HepG2 (cell line): ENCODE measurements around the gene HOXD9. TPM values are rescaled to one million over a fixed set of nuclear protein-coding genes. Genes with fewer than 3 reads are reported as not detected.

ENCODE experiments used
- ATAC-seq: fragments of 200-7000 bp; cut with Tn5 transposase; 3 replicates; pipeline ENCODE4 v1.9.1; 2020; ENCODE audit warnings: mild to moderate bottlenecking, moderate library complexity
- BruUV-seq: library from RNA; stranded (reverse); fragments of 400-500 nt; replicated peaks from 2 replicates; lab custom pipeline; 2021; lab: Mats Ljungman, UMichigan
- CTCF ChIA-PET: fragments of 300-600 bp; formaldehyde crosslinking; extraction: SDS; loops from one replicate; lab custom pipeline; 2021; ENCODE audit warnings: low total read pairs, inconsistent platforms, low intra/inter-chr PET ratio; lab: Yijun Ruan, JAX
- POLR2A ChIA-PET: fragments of 350-600 bp; sonication (Branson Sonifier 250); formaldehyde crosslinking; loops from one replicate; lab custom pipeline; 2020; ENCODE audit warnings: antibody characterized with exemption, inconsistent platforms; lab: Yijun Ruan, JAX
- DNase-seq: peaks from one replicate; pipeline ENCODE4 v3.0.0-alpha.2; 2015; ENCODE audit warnings: low spot score
- FAIRE-seq: peaks from 3 replicates; lab custom pipeline; 2011; peaks lifted over from hg19 to GRCh38; lab: Jason Lieb, UNC
- H2AFZ ChIP-seq: one replicate; pipeline ENCODE4 v1.6.1; 2011; ENCODE audit warnings: low read length, inconsistent platforms
- H3K27ac ChIP-seq: fragments of 300-600 bp; 3 replicates; pipeline ENCODE4 v1.8.0; 2011; ENCODE audit warnings: mixed run types, mild to moderate bottlenecking, mixed read lengths, low read length, inconsistent platforms; ENCODE audit not compliant: insufficient read depth; ENCODE audit errors: extremely low read length
- H3K27me3 ChIP-seq, 2 experiments: fragments of 200-600 bp in 1 of 2; 2 replicates in 1 of 2; 3 replicates in 1 of 2; pipeline versions ENCODE4 v1.6.0 to v1.8.0; 2011; ENCODE audit warnings: low read length in 2 of 2, mild to moderate bottlenecking in 2 of 2, moderate library complexity in 2 of 2, inconsistent platforms in 1 of 2; ENCODE audit not compliant: insufficient read depth in 2 of 2, control insufficient read depth in 1 of 2
- H3K36me3 ChIP-seq, 2 experiments: fragments of 200-600 bp in 1 of 2; replicated peaks in 1 of 2; 2 replicates in 1 of 2; 3 replicates in 1 of 2; pipeline versions ENCODE4 v1.5.1 to v1.8.0; 2011; ENCODE audit warnings: low read length in 2 of 2, inconsistent platforms in 1 of 2; ENCODE audit not compliant: insufficient read depth in 2 of 2, control insufficient read depth in 1 of 2
- H3K4me1 ChIP-seq: 2 replicates; pipeline ENCODE4 v1.5.1; 2012; ENCODE audit warnings: low read length, inconsistent platforms; ENCODE audit not compliant: insufficient read depth
- H3K4me2 ChIP-seq: 2 replicates; pipeline ENCODE4 v1.6.0; 2011; ENCODE audit warnings: low read depth, low read length, inconsistent platforms
- H3K4me3 ChIP-seq, 3 experiments: fragments of 200-600 bp in 1 of 3; sonication (generic), shearing (Covaris generic) in 1 of 3; replicated peaks in 1 of 3; 2 replicates each; pipeline ENCODE4 v1.5.1; 2011 to 2016; ENCODE audit warnings: low read length in 3 of 3, inconsistent platforms in 2 of 3, low read depth in 2 of 3, mild to moderate bottlenecking in 2 of 3, control low read depth in 1 of 3, mixed read lengths in 1 of 3; ENCODE audit not compliant: insufficient read depth in 1 of 3
- H3K79me2 ChIP-seq: one replicate; pipeline ENCODE4 v1.6.1; 2011; ENCODE audit warnings: low read length, inconsistent platforms; ENCODE audit not compliant: insufficient read depth
- H3K9ac ChIP-seq: 2 replicates; pipeline ENCODE4 v1.6.0; 2011; ENCODE audit warnings: mild to moderate bottlenecking, low read depth, low read length, inconsistent platforms; ENCODE audit not compliant: insufficient read depth
- H3K9me3 ChIP-seq: 2 replicates; pipeline ENCODE4 v1.5.1; 2012; ENCODE audit warnings: mild to moderate bottlenecking, low read length
- H4K20me1 ChIP-seq: 2 replicates; pipeline ENCODE4 v1.6.0; 2011; ENCODE audit warnings: inconsistent platforms, mild to moderate bottlenecking, low read length, moderate library complexity; ENCODE audit not compliant: insufficient read depth
- ADNP ChIP-seq: sonication (generic); formaldehyde crosslinking; IDR thresholded peaks from 2 replicates; pipeline ENCODE4 v1.4.0; 2020; ENCODE audit warnings: missing genetic modification reagents
- ARNT ChIP-seq: fragments of 450-650 bp; IDR thresholded peaks from 2 replicates; pipeline ENCODE4 v1.6.1; 2017
- HDAC2 ChIP-seq: sonication (generic); formaldehyde crosslinking; IDR thresholded peaks from 2 replicates; pipeline ENCODE4 v1.4.0; 2020; ENCODE audit warnings: missing genetic modification reagents
- NKX3-1 ChIP-seq: sonication (generic); formaldehyde crosslinking; IDR thresholded peaks from 2 replicates; pipeline ENCODE4 v1.5.0; 2020; ENCODE audit warnings: missing genetic modification reagents
- POLR2A ChIP-seq, 2 experiments: IDR thresholded peaks; 2 replicates each; pipeline ENCODE4 v1.6.1; 2011; ENCODE audit warnings: low read depth in 2 of 2, low read length in 2 of 2, mild to moderate bottlenecking in 1 of 2, moderate library complexity in 1 of 2; ENCODE audit not compliant: insufficient read depth in 1 of 2
- SMAD1 ChIP-seq: sonication (generic); formaldehyde crosslinking; IDR thresholded peaks from 2 replicates; pipeline ENCODE4 v1.4.0; 2020; ENCODE audit warnings: missing genetic modification reagents, low read depth, mild to moderate bottlenecking, borderline replicate concordance
- ZFP62 ChIP-seq: sonication (generic); formaldehyde crosslinking; IDR thresholded peaks from 2 replicates; pipeline ENCODE4 v1.4.0; 2020; ENCODE audit warnings: missing genetic modification reagents
- WGBS: methylation state at CpG from one replicate; pipeline ENCODE4 v1.1.6; 2017; ENCODE audit warnings: low lambda C conversion rate; 5-methylcytosine and 5-hydroxymethylcytosine counted together
- in situ Hi-C: cut with HindIII; loops from 2 replicates; pipeline ENCODE4 v1.10.0; 2017; ENCODE audit warnings: low pct_unique_long_range_greater_than_20kb; ENCODE audit not compliant: extremely low pct_ligation_motif_present
- intact Hi-C: fragments of 100-400 bp; cut with micrococcal nuclease; formaldehyde crosslinking; loops from one replicate; pipeline ENCODE4 v1.10.0; 2022; ENCODE audit not compliant: unreplicated experiment
- polyA plus RNA-seq, 8 experiments: library from polyadenylated mRNA; depleted of rRNA in 3 of 8; stranded (reverse) in 7 of 8; unstranded in 1 of 8; fragments of >200 nt; fragmentation: Illumina TruSeq in 4 of 8; extraction: Trizol in 4 of 8; gene quantifications; 2 replicates each; pipeline versions ENCODE4 v1.2.1 to v1.2.3, GENCODE V29; 2011 to 2016; ENCODE audit warnings: low read depth in 4 of 8, missing spikeins in 1 of 8, mixed read lengths in 1 of 8; ENCODE audit not compliant: insufficient read depth in 1 of 8
- total RNA-seq, 5 experiments: library from RNA; depleted of rRNA; stranded (reverse); fragments of >200 nt; fragmentation: Illumina TruSeq; extraction: Trizol; gene quantifications; 2 replicates each; pipeline ENCODE4 v1.2.3, GENCODE V29; 2016; ENCODE audit warnings: low read depth in 1 of 5
- TF ChIP-seq, protein P1 (sequence below): sonication (generic); formaldehyde crosslinking; IDR thresholded peaks from 2 replicates; pipeline ENCODE4; 2020; ENCODE audit warnings: missing genetic modification reagents, mild to moderate bottlenecking, borderline replicate concordance
- TF ChIP-seq, protein P2 (sequence below): sonication (generic); formaldehyde crosslinking; IDR thresholded peaks from 2 replicates; pipeline ENCODE4 v1.4.0; 2020; ENCODE audit warnings: missing genetic modification reagents
- TF ChIP-seq, protein P3 (sequence below): sonication (generic); formaldehyde crosslinking; IDR thresholded peaks from 2 replicates; pipeline ENCODE4 v1.4.0; 2020; ENCODE audit warnings: missing genetic modification reagents, borderline replicate concordance
- TF ChIP-seq, protein P4 (sequence below): sonication (generic); formaldehyde crosslinking; IDR thresholded peaks from 2 replicates; pipeline ENCODE4 v1.4.0; 2020; ENCODE audit warnings: mild to moderate bottlenecking, missing genetic modification reagents, borderline replicate concordance
- TF ChIP-seq, protein P5 (sequence below): sonication (generic); formaldehyde crosslinking; IDR thresholded peaks from 2 replicates; pipeline ENCODE4 v1.5.0; 2020; ENCODE audit warnings: missing genetic modification reagents, mild to moderate bottlenecking, borderline replicate concordance

The HOXD9 gene
- total and polyA plus RNA-seq, 2 of the 13 experiments (the other 11 are each of a cell fraction or from before 2014, with no cell fraction given) = not detected

DNA sequence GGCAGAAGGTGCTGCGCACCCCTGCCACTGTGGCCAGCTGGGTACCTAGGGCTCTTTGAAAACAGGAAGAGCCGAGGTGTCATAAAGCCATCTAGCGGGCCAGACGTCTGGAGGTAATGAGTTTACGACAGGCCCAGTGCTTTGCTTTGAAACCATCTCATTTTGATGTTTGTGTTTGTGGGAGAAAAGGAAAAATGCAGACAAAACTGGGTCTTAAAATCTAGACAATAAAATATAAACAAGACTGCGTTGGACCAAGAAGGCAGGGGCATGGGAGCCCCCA, 3.2 kb downstream of the HOXD9 start:
- 6% methylated on average over 6 of the region's 6 CpGs for WGBS
- in situ Hi-C loops = loop anchor here (5.0 kb wide), 4 partner anchors 427 to 1022 kb away; no protein-coding TSS in a partner anchor
- no TSS peak for BruUV-seq
- TF ChIP-seq, protein P1, sequence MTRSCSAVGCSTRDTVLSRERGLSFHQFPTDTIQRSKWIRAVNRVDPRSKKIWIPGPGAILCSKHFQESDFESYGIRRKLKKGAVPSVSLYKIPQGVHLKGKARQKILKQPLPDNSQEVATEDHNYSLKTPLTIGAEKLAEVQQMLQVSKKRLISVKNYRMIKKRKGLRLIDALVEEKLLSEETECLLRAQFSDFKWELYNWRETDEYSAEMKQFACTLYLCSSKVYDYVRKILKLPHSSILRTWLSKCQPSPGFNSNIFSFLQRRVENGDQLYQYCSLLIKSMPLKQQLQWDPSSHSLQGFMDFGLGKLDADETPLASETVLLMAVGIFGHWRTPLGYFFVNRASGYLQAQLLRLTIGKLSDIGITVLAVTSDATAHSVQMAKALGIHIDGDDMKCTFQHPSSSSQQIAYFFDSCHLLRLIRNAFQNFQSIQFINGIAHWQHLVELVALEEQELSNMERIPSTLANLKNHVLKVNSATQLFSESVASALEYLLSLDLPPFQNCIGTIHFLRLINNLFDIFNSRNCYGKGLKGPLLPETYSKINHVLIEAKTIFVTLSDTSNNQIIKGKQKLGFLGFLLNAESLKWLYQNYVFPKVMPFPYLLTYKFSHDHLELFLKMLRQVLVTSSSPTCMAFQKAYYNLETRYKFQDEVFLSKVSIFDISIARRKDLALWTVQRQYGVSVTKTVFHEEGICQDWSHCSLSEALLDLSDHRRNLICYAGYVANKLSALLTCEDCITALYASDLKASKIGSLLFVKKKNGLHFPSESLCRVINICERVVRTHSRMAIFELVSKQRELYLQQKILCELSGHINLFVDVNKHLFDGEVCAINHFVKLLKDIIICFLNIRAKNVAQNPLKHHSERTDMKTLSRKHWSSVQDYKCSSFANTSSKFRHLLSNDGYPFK (CRISPR knock-in tag) = no peak
- TF ChIP-seq SMAD1 (CRISPR knock-in tag) (no peak), ADNP (CRISPR knock-in tag) (no peak), NKX3-1 (no peak), HDAC2 (CRISPR knock-in tag) (no peak), ARNT (no peak), ZFP62 (CRISPR knock-in tag) (no peak), POLR2A (IDR thresholded peaks at IDR 0.05; ENCODE audit: insufficient read depth in 1 of 2, low read depth in 2 of 2, low read length in 2 of 2) (no peak)
- TF ChIP-seq, protein P2, sequence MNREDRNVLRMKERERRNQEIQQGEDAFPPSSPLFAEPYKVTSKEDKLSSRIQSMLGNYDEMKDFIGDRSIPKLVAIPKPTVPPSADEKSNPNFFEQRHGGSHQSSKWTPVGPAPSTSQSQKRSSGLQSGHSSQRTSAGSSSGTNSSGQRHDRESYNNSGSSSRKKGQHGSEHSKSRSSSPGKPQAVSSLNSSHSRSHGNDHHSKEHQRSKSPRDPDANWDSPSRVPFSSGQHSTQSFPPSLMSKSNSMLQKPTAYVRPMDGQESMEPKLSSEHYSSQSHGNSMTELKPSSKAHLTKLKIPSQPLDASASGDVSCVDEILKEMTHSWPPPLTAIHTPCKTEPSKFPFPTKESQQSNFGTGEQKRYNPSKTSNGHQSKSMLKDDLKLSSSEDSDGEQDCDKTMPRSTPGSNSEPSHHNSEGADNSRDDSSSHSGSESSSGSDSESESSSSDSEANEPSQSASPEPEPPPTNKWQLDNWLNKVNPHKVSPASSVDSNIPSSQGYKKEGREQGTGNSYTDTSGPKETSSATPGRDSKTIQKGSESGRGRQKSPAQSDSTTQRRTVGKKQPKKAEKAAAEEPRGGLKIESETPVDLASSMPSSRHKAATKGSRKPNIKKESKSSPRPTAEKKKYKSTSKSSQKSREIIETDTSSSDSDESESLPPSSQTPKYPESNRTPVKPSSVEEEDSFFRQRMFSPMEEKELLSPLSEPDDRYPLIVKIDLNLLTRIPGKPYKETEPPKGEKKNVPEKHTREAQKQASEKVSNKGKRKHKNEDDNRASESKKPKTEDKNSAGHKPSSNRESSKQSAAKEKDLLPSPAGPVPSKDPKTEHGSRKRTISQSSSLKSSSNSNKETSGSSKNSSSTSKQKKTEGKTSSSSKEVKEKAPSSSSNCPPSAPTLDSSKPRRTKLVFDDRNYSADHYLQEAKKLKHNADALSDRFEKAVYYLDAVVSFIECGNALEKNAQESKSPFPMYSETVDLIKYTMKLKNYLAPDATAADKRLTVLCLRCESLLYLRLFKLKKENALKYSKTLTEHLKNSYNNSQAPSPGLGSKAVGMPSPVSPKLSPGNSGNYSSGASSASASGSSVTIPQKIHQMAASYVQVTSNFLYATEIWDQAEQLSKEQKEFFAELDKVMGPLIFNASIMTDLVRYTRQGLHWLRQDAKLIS (CRISPR knock-in tag) = no peak
- TF ChIP-seq, protein P3, sequence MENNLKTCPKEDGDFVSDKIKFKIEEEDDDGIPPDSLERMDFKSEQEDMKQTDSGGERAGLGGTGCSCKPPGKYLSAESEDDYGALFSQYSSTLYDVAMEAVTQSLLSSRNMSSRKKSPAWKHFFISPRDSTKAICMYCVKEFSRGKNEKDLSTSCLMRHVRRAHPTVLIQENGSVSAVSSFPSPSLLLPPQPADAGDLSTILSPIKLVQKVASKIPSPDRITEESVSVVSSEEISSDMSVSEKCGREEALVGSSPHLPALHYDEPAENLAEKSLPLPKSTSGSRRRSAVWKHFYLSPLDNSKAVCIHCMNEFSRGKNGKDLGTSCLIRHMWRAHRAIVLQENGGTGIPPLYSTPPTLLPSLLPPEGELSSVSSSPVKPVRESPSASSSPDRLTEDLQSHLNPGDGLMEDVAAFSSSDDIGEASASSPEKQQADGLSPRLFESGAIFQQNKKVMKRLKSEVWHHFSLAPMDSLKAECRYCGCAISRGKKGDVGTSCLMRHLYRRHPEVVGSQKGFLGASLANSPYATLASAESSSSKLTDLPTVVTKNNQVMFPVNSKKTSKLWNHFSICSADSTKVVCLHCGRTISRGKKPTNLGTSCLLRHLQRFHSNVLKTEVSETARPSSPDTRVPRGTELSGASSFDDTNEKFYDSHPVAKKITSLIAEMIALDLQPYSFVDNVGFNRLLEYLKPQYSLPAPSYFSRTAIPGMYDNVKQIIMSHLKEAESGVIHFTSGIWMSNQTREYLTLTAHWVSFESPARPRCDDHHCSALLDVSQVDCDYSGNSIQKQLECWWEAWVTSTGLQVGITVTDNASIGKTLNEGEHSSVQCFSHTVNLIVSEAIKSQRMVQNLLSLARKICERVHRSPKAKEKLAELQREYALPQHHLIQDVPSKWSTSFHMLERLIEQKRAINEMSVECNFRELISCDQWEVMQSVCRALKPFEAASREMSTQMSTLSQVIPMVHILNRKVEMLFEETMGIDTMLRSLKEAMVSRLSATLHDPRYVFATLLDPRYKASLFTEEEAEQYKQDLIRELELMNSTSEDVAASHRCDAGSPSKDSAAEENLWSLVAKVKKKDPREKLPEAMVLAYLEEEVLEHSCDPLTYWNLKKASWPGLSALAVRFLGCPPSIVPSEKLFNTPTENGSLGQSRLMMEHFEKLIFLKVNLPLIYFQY (CRISPR knock-in tag) = no peak
- TF ChIP-seq, protein P4, sequence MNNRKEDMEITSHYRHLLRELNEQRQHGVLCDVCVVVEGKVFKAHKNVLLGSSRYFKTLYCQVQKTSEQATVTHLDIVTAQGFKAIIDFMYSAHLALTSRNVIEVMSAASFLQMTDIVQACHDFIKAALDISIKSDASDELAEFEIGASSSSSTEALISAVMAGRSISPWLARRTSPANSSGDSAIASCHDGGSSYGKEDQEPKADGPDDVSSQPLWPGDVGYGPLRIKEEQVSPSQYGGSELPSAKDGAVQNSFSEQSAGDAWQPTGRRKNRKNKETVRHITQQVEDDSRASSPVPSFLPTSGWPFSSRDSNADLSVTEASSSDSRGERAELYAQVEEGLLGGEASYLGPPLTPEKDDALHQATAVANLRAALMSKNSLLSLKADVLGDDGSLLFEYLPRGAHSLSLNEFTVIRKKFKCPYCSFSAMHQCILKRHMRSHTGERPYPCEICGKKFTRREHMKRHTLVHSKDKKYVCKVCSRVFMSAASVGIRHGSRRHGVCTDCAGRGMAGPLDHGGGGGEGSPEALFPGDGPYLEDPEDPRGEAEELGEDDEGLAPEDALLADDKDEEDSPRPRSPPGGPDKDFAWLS = no peak
- TF ChIP-seq, protein P5, sequence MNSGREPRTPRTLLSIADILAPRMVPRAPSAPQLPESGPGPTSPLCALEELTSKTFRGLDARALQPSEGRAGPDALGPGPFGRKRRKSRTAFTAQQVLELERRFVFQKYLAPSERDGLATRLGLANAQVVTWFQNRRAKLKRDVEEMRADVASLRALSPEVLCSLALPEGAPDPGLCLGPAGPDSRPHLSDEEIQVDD (CRISPR knock-in tag) = no peak

More for the DNA sequence above, 3.2 kb downstream of the HOXD9 start:
- H2AFZ ChIP-seq = no peak overlapping the region
- no peaks in the 10 kb centered on the region for H3K79me2 ChIP-seq
- H3K36me3 ChIP-seq = no peaks in the 10 kb centered on the region
- DNase-seq = no peak
- ChIA-PET POLR2A (no interaction called here), CTCF (no interaction called here)
- H4K20me1 ChIP-seq = no peaks in the 10 kb centered on the region; the same call in 1 of the 2 replicates
- peaks cover 15 to 82% of the 10 kb centered on the region in 2 experiments for H3K27me3 ChIP-seq
- H3K9ac ChIP-seq = no peak overlapping the region
- ATAC-seq = peak; percentile 42
- intact Hi-C loops = loop anchor here (2.0 kb wide), 1 partner anchor 1023 kb away; no protein-coding TSS in a partner anchor
- no peaks in the 10 kb centered on the region for H3K4me1 ChIP-seq
- no peak overlapping the region for H3K27ac ChIP-seq
- H3K4me2 ChIP-seq = no peak overlapping the region
- no peaks in the 10 kb centered on the region for H3K9me3 ChIP-seq
- no peak overlapping the region for H3K4me3 ChIP-seq
- no peak for FAIRE-seq
